ENCODE results near the gene PCGF3. TPM values are rescaled to one million over a fixed set of nuclear protein-coding genes. Genes with fewer than 3 reads are reported as not detected.

PCGF3 gene
- total and polyA plus RNA-seq, 10 of the 15 experiments (the other 5 are each of a cell fraction or from before 2014, with no cell fraction given), result 2.2 to 43.8 (median 15.9) TPM

DNA sequence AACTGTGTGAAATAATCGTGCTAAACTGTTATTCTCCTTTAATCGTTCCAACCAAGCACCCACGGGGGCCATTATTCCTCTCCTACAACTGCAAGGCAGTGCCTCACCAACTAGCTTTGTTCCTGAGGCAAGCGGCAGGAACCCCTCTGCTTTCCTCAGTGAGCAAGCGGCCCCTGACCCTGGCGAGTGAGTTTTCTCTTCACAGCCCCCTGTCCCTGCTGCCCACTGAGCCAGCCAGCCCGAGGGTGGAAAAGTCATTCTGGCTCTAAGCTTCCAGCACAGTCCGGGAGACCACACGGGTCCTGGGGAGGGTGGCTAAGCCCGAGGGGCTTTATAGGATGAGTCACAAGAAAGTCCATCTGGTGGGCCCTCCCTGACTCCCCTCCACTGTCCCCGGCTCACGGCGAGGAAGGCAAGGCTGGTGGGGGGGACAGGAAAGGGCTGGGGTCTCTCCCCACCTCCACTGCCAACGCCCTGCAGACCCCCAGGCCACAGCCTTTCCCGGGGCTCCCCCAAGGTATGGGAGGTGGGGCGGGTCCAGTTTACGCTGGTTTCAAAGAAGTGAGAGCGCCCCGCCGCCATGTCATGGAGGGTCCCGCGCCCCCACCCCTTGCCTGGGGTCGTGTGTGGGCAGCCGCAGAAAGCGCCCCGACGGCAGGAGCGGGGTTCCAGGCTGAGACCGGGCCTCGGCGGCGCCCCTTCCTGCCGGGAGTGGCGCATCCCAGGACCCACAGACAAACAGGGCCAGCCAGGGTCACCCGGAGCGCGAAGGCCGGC is 75.3 kb downstream of the PCGF3 start:
- Histone ChIP-seq H3K27ac (ENCODE audit: control insufficient read depth, insufficient read depth) (peak overlapping the region; percentile 96), H3K4me3 (peak overlapping the region; percentile 92), H3K4me2 (ENCODE audit: control insufficient read depth, insufficient read depth) (peak overlapping the region; percentile 90), H3K79me2 (ENCODE audit: control insufficient read depth, insufficient read depth, low read length) (peaks cover 45% of the 10 kb centered on the region), H4K20me1 (ENCODE audit: control insufficient read depth, insufficient read depth) (no peaks in the 10 kb centered on the region), H3K9me3 (replicated peaks; ENCODE audit: control insufficient read depth, insufficient read depth, low read length) (no peaks in the 10 kb centered on the region; the same call in 2 of the 3 replicates), H3K27me3 (replicated peaks in 1 of 2; ENCODE audit: control insufficient read depth in 2 of 2, insufficient read depth in 2 of 2, low read length in 1 of 2) (peaks cover 0 to 3% of the 10 kb centered on the region in 2 experiments; a peak in 1 of 4 replicates), H2AFZ (ENCODE audit: control insufficient read depth, low read depth, low read length) (peak overlapping the region; percentile 66), H3K9ac (ENCODE audit: control insufficient read depth, insufficient read depth, low read length) (peak overlapping the region; percentile 100), H3K36me3 (ENCODE audit: control insufficient read depth in 2 of 2, insufficient read depth in 2 of 2, low read length in 1 of 2) (peaks cover 0 to 33% of the 10 kb centered on the region in 2 experiments; a peak in 3 of 4 replicates), H3K4me1 (ENCODE audit: control insufficient read depth, insufficient read depth, low read length) (peaks cover 11% of the 10 kb centered on the region)
- DNase-seq (ENCODE audit: low read depth, low spot score), result no peak
- peak; percentile 4 for ATAC-seq
- in situ Hi-C loops (cut with MboI) (no loop called here), intact Hi-C loops (cut with micrococcal nuclease; ENCODE audit: unreplicated experiment) (loop anchor here (5.0 kb wide), 1 partner anchor 141 kb away; no protein-coding TSS in a partner anchor)
- POLR2A ChIA-PET, result interaction anchor here (0.6 to 1.9 kb wide), 7 partner anchors 23 to 509 kb away, joined by 3 to 7 read pairs (median 6); partner anchors contain the start of genes GAK and TMEM175
- no TSS peak for BruUV-seq (replicated peaks)
- SMC1A ChIA-PET (ENCODE audit: uncharacterized antibody, unreplicated experiment), result interaction anchor here (1.0 kb wide), 1 partner anchor 105 kb away, joined by 3 read pairs; no protein-coding TSS in a partner anchor
- RAD21 ChIA-PET (ENCODE audit: unreplicated experiment), result interaction anchor here (0.6 to 1.4 kb wide), 2 partner anchors 206 to 1146 kb away, joined by 3 to 5 read pairs; partner anchors contain the start of gene IDUA
- 5% methylated on average over 38 of the region's 38 CpGs for WGBS (ENCODE audit: insufficient coverage, insufficient replicate concordance, low lambda C conversion rate, missing lambda C conversion rate)
- CTCF ChIA-PET, result interaction anchor here (1.0 to 1.2 kb wide), 4 partner anchors 38 to 206 kb away, joined by 3 to 4 read pairs (median 3); partner anchors contain the start of gene IDUA
- no peak for FAIRE-seq
- no peak; the same call in 1 of the 2 replicates for TF ChIP-seq PML (IDR thresholded peaks at IDR 0.05; ENCODE audit: low read length)
- no peak for TF ChIP-seq ZZZ3 (IDR thresholded peaks at IDR 0.05; ENCODE audit: control insufficient read depth, insufficient read length, low read depth)
- no peak for TF ChIP-seq MXI1 (IDR thresholded peaks at IDR 0.05; ENCODE audit: low read depth, low read length)
- TF ChIP-seq, protein P1, sequence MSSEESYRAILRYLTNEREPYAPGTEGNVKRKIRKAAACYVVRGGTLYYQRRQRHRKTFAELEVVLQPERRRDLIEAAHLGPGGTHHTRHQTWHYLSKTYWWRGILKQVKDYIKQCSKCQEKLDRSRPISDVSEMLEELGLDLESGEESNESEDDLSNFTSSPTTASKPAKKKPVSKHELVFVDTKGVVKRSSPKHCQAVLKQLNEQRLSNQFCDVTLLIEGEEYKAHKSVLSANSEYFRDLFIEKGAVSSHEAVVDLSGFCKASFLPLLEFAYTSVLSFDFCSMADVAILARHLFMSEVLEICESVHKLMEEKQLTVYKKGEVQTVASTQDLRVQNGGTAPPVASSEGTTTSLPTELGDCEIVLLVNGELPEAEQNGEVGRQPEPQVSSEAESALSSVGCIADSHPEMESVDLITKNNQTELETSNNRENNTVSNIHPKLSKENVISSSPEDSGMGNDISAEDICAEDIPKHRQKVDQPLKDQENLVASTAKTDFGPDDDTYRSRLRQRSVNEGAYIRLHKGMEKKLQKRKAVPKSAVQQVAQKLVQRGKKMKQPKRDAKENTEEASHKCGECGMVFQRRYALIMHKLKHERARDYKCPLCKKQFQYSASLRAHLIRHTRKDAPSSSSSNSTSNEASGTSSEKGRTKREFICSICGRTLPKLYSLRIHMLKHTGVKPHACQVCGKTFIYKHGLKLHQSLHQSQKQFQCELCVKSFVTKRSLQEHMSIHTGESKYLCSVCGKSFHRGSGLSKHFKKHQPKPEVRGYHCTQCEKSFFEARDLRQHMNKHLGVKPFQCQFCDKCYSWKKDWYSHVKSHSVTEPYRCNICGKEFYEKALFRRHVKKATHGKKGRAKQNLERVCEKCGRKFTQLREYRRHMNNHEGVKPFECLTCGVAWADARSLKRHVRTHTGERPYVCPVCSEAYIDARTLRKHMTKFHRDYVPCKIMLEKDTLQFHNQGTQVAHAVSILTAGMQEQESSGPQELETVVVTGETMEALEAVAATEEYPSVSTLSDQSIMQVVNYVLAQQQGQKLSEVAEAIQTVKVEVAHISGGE (CRISPR knock-in tag; IDR thresholded peaks at IDR 0.05), result no peak
- TF ChIP-seq STAT3 (IDR thresholded peaks at IDR 0.05; ENCODE audit: low read depth, low read length), result no peak
- TF ChIP-seq, protein P2, sequence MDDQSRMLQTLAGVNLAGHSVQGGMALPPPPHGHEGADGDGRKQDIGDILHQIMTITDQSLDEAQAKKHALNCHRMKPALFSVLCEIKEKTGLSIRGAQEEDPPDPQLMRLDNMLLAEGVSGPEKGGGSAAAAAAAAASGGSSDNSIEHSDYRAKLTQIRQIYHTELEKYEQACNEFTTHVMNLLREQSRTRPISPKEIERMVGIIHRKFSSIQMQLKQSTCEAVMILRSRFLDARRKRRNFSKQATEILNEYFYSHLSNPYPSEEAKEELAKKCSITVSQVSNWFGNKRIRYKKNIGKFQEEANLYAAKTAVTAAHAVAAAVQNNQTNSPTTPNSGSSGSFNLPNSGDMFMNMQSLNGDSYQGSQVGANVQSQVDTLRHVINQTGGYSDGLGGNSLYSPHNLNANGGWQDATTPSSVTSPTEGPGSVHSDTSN (IDR thresholded peaks at IDR 0.05; ENCODE audit: insufficient replicate concordance, low read depth, low read length), result no peak
- no peak for TF ChIP-seq HCFC1 (IDR thresholded peaks at IDR 0.05; ENCODE audit: low read length)
- no peak for TF ChIP-seq SIX5 (IDR thresholded peaks at IDR 0.05; ENCODE audit: low read depth, low read length, severe bottlenecking)
- TF ChIP-seq, protein P3, sequence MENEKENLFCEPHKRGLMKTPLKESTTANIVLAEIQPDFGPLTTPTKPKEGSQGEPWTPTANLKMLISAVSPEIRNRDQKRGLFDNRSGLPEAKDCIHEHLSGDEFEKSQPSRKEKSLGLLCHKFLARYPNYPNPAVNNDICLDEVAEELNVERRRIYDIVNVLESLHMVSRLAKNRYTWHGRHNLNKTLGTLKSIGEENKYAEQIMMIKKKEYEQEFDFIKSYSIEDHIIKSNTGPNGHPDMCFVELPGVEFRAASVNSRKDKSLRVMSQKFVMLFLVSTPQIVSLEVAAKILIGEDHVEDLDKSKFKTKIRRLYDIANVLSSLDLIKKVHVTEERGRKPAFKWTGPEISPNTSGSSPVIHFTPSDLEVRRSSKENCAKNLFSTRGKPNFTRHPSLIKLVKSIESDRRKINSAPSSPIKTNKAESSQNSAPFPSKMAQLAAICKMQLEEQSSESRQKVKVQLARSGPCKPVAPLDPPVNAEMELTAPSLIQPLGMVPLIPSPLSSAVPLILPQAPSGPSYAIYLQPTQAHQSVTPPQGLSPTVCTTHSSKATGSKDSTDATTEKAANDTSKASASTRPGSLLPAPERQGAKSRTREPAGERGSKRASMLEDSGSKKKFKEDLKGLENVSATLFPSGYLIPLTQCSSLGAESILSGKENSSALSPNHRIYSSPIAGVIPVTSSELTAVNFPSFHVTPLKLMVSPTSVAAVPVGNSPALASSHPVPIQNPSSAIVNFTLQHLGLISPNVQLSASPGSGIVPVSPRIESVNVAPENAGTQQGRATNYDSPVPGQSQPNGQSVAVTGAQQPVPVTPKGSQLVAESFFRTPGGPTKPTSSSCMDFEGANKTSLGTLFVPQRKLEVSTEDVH (IDR thresholded peaks at IDR 0.05; ENCODE audit: low read depth, partially characterized antibody), result no peak
- no peak for TF ChIP-seq CEBPB (IDR thresholded peaks at IDR 0.05; ENCODE audit: borderline replicate concordance in 1 of 2, low read depth in 2 of 2, low read length in 2 of 2)
- no peak for TF ChIP-seq IKZF2 (IDR thresholded peaks at IDR 0.05)
- TF ChIP-seq IRF4 (IDR thresholded peaks at IDR 0.05; ENCODE audit: low read depth, low read length), result no peak
- no peak for TF ChIP-seq NFXL1 (IDR thresholded peaks at IDR 0.05; ENCODE audit: borderline replicate concordance)
- TF ChIP-seq POLR2AphosphoS2 (IDR thresholded peaks at IDR 0.05; ENCODE audit: low read depth, low read length), result no peak
- TF ChIP-seq DPF2 (IDR thresholded peaks at IDR 0.05), result 0 out of 2 replicates have a peak, but pooled peaks have one; percentile 22
- TF ChIP-seq POLR2A (IDR thresholded peaks at IDR 0.05; ENCODE audit: low read depth, low read length), result 0 out of 2 replicates have a peak, but pooled peaks have one; percentile 73

Data from GM12878 (cell line).